Lower leg skin (tissue), 4 donors: ENCODE results near the gene PTGER1. TPM values are rescaled to one million over a fixed set of nuclear protein-coding genes. Genes with fewer than 3 reads are reported as not detected.

Source experiments
- DNase-seq, 2 donors: peaks; one replicate each; pipeline ENCODE4 v3.0.0-alpha.2; 2019; ENCODE audit warnings: low spot score in 2 of 2
- H3K4me3 ChIP-seq: fragments of 200-600 bp; sonication (generic); 2 replicates; pipeline ENCODE4 v1.5.1; 2017; ENCODE audit warnings: mild to moderate bottlenecking, low read depth; ENCODE audit not compliant: poor library complexity, severe bottlenecking
- CTCF ChIP-seq, 3 donors: fragments of 450-650 bp; IDR thresholded peaks; one replicate each; pipeline ENCODE4 v1.5.1; 2016; ENCODE audit warnings: antibody characterized with exemption in 3 of 3, mild to moderate bottlenecking in 3 of 3, moderate library complexity in 2 of 3
- POLR2A ChIP-seq, 2 donors: fragments of 450-650 bp; IDR thresholded peaks; one replicate each; pipeline ENCODE4 v1.6.1; 2016 to 2017; ENCODE audit warnings: antibody characterized with exemption in 2 of 2, mild to moderate bottlenecking in 1 of 2, moderate library complexity in 1 of 2
- WGBS, 2 donors: methylation state at CpG; one replicate each; pipeline ENCODE4 v1.1.5; 2018; 5-methylcytosine and 5-hydroxymethylcytosine counted together
- intact Hi-C: fragments of 100-400 bp; cut with DNase I; formaldehyde crosslinking; loops from one replicate; pipeline ENCODE4 v1.15.0; 2023; ENCODE audit warnings: low total_unique reads
- total RNA-seq, 4 donors: library from RNA; depleted of rRNA; stranded (reverse); fragments of >200 nt; gene quantifications; one replicate each; pipeline ENCODE4 v1.1.0, GENCODE V29; 2016

The PTGER1 gene
- total RNA-seq, 4 donors from 2014 or later, result 0.62 TPM; not detected in 3

GRCh38 chr19:14441041-14441938 lies 33.9 kb downstream of the PTGER1 start:
- TF ChIP-seq POLR2A (IDR thresholded peaks at IDR 0.05) (no peak), CTCF (IDR thresholded peaks at IDR 0.05) (no peak)
- no peak overlapping the region for H3K4me3 ChIP-seq
- no peak for DNase-seq
- intact Hi-C loops, result no loop called here
- WGBS, 2 donors, result 63 to 77% methylated on average over 4 to 30 of the region's 34 CpGs

- TF ChIP-seq CTCF (IDR thresholded peaks at IDR 0.05) (no peak), POLR2A (IDR thresholded peaks at IDR 0.05) (no peak)
- H3K4me3 ChIP-seq, result no peak overlapping the region
- 54 to 55% methylated on average over 9 of the region's 9 CpGs for WGBS, 2 donors
- DNase-seq, result peak; percentile 54 to 93
- intact Hi-C loops, result no loop called here
Observed at GRCh38 chr19:14440049-14440448, 35.1 kb downstream of the PTGER1 start.

DNA sequence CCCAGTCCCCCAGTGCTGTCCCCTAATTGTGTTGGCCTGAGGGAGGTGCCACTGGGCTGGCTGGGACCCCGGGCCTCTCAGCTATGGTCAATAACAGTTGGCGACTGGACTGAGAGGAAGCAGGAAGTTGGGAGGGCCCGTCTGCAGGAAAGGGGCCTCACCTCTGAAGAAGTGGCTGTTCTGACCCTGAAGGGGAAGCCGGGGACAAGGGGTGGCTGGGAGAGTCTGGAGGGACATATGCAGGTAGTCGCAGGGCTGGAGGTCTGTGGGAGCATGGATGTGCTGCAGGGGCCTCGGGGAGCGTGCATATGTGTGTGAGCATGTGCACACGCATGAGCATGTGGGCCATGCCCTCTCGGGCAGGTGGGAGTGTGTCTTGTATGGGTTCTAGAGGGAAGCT lies 36.1 kb downstream of the PTGER1 start:
- H3K4me3 ChIP-seq, result no peak overlapping the region
- TF ChIP-seq POLR2A (IDR thresholded peaks at IDR 0.05) (no peak), CTCF (IDR thresholded peaks at IDR 0.05) (no peak)
- DNase-seq, result no peak
- 70 to 76% methylated on average over 9 of the region's 9 CpGs for WGBS, 2 donors
- intact Hi-C loops, result no loop called here

DNA sequence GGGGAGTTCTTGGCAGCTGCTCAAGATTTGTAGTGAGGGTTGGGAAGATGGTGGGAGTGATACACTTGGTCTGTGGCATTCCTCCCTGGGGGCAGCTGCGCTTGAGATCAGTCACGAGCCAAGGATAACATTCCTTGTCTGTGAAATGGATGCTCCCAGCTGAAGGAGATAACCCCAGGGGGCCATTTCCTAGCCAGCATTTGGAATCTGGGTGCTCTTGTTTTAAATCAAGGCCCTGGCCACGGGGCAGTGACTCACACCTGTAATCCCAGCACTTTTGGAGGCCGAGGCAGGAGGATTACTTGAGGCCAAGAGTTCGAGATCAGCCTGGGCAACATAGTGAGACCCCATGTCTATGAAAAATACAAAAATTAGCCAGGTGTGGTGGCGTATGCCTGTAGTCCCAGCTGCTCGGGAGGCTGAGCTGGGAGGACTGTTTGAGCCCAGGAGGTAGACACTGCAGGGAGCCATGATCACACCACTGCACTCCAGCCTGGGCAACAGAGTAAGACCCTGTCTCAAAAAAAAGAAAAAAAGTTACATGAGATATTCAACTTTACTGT lies 37.5 kb downstream of the PTGER1 start:
- WGBS, 2 donors, result 89 to 94% methylated on average over 7 of the region's 7 CpGs
- no peak for DNase-seq
- intact Hi-C loops, result no loop called here
- TF ChIP-seq POLR2A (IDR thresholded peaks at IDR 0.05), result no peak
- no peak for TF ChIP-seq CTCF (IDR thresholded peaks at IDR 0.05)
- H3K4me3 ChIP-seq, result no peak overlapping the region

DNA sequence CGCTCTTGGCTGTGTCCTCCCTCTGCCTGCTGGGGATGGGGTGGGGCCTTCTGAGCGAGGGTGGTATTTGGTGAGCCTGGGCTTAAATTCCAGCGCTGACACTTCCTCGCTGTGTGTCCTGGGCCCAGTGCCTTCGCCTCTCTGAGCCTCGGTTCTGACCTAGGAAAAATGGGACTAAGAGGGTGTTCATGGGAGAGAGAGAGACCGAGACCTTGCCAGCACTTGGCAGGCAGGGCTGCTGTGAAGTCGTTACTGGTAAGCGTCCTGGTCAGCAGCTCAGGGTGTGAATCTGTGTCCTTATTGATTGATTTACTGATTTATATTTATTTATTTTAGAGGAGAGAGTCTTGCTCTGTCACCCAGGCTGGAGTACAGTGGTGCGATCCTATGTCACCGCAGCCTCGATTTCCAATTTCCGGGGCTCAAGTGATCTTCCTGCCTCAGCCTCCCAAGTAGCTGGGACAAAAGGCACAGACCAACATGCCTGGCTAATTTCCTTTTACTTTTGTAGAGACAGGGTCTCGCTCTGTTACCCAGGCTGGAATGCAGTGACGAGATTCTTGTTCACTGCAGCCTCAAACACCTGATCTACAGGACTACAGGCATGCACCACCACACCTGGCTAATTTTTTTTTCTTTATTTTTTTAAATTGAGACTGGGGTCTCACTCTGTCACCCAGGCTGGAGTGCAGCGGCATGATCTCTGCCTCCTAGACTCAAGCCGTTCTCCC lies 39.7 kb downstream of the PTGER1 start:
- WGBS, 2 donors, result 69 to 79% methylated on average over 16 to 17 of the region's 17 CpGs
- no peak for TF ChIP-seq POLR2A (IDR thresholded peaks at IDR 0.05)
- no peak for TF ChIP-seq CTCF (IDR thresholded peaks at IDR 0.05)
- intact Hi-C loops, result no loop called here
- no peak for DNase-seq
- no peak overlapping the region for H3K4me3 ChIP-seq
